Erythroblast (primary cell): Measurements from ENCODE around the gene FAIM2.

Experiments
- GATA1 ChIP-seq: IDR thresholded peaks from 2 replicates; pipeline ENCODE4 v1.6.1; 2011; ENCODE audit warnings: low read depth, mild to moderate bottlenecking, control low read depth, low read length, moderate library complexity
- POLR2A ChIP-seq: IDR thresholded peaks from 2 replicates; pipeline ENCODE4 v1.6.1; 2011; ENCODE audit warnings: mild to moderate bottlenecking, low read length

GRCh38 chr12:49912345-49913255 lies 8.9 kb upstream of the FAIM2 start:
- TF ChIP-seq POLR2A = no peak
- TF ChIP-seq GATA1 = no peak
